ENCODE measurements around the gene CXCR6. TPM values are rescaled to one million over a fixed set of nuclear protein-coding genes. Genes with fewer than 3 reads are reported as not detected.

Gene CXCR6
- total RNA-seq, 2 experiments from 2014 or later: 0.49 to 0.58 TPM

DNA sequence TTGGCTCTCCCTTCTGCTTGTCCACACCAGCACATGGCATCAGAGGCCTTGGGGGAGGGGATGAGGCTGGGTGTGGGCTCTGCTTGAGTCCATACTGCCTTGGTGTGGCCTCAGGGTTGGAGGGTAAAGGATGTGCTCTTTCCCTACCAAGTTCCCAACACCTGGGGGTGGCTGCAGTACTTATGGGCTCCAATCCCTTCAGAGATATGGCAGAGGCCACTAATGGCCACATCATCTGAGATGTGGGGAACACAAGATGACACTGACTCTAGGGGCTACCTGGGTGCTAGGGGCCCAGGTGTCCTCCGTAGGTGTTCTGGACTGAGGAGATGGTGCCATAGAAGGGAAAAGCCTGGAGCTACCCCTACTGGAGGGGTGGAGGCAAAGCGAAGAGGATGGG, 6.9 kb downstream of the CXCR6 start:
- DNase-seq: no peak
- Mint-ChIP-seq H3K27me3 (no peaks in the 10 kb centered on the region), H3K9me3 (no peaks in the 10 kb centered on the region), H3K4me3 (no peak overlapping the region), H3K27ac (peak overlapping the region; percentile 72), H3K4me1 (peaks cover 57% of the 10 kb centered on the region), H3K36me3 (peaks cover 86% of the 10 kb centered on the region)

GRCh38 chr3:45950686-45951600, 7.7 kb downstream of the CXCR6 start:
- Mint-ChIP-seq H3K4me1 (peaks cover 63% of the 10 kb centered on the region), H3K27ac (peak overlapping the region; percentile 72), H3K27me3 (no peaks in the 10 kb centered on the region), H3K36me3 (peaks cover 88% of the 10 kb centered on the region), H3K4me3 (no peak overlapping the region), H3K9me3 (no peaks in the 10 kb centered on the region)
- peak; percentile 70 for DNase-seq

- H3K36me3 Mint-ChIP-seq: peaks cover 83% of the 10 kb centered on the region
- no peak overlapping the region for H3K4me3 Mint-ChIP-seq
- no peaks in the 10 kb centered on the region for H3K27me3 Mint-ChIP-seq
- peaks cover 59% of the 10 kb centered on the region for H3K4me1 Mint-ChIP-seq
- H3K9me3 Mint-ChIP-seq: no peaks in the 10 kb centered on the region
- H3K27ac Mint-ChIP-seq: no peak overlapping the region
- no peak for DNase-seq
Measured at GRCh38 chr3:45951946-45952345, 8.7 kb downstream of the CXCR6 start.

DNA sequence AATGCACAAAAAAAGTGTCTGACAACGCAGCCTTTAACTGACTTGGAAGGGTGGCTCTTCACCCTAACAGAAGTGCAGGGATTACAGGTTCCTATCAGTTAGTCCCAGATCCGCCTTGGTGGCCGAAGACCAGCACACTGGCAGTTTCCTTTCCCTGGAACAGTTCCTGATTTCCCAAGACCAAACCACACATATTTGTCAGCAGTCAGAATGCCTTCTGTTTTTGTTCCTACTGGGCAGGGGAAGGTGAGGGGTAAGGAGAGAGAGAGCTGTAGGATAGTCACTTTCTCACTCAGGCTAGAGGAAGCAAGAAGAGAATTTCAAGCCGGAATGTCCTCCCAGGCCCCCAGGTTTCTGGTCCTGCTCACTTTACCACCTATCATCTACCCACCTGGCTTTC, 9.2 kb downstream of the CXCR6 start:
- H3K4me3 Mint-ChIP-seq: no peak overlapping the region
- no peaks in the 10 kb centered on the region for H3K27me3 Mint-ChIP-seq
- H3K36me3 Mint-ChIP-seq: peaks cover 80% of the 10 kb centered on the region
- no peak for DNase-seq
- H3K9me3 Mint-ChIP-seq: no peaks in the 10 kb centered on the region
- peaks cover 58% of the 10 kb centered on the region for H3K4me1 Mint-ChIP-seq
- H3K27ac Mint-ChIP-seq: no peak overlapping the region

- Mint-ChIP-seq H3K4me1 (peaks cover 53% of the 10 kb centered on the region), H3K4me3 (no peak overlapping the region), H3K36me3 (peaks cover 80% of the 10 kb centered on the region), H3K27ac (no peak overlapping the region), H3K27me3 (no peaks in the 10 kb centered on the region), H3K9me3 (no peaks in the 10 kb centered on the region)
- DNase-seq: no peak
Measured at GRCh38 chr3:45953536-45953935, 10.3 kb downstream of the CXCR6 start.

DNA sequence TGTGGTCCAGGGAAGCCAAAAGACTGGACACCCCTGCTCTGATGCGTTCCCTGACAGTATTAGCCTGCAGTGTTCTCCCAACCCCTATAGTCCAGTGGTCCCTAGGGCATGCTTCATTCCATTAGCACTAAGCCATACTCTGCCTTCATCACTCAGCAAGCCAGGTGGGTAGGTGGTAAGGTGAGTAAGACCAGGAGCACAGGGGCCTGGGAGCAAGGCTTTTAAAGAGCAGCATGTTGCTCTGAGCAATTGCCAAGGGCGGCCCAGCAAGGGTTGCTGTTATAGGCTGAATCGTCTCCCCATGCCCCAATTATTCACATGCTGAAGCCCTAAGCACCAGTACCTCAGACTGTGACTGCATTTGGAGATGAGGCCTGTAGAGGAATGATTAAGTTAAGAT, 11.0 kb downstream of the CXCR6 start:
- no peak for DNase-seq
- Mint-ChIP-seq H3K27me3 (no peaks in the 10 kb centered on the region), H3K4me3 (no peak overlapping the region), H3K36me3 (peaks cover 80% of the 10 kb centered on the region), H3K27ac (no peak overlapping the region), H3K9me3 (no peaks in the 10 kb centered on the region), H3K4me1 (peaks cover 50% of the 10 kb centered on the region)

GRCh38 chr3:45955017-45955647, 11.9 kb downstream of the CXCR6 start:
- DNase-seq: no peak
- Mint-ChIP-seq H3K4me3 (no peak overlapping the region), H3K9me3 (no peaks in the 10 kb centered on the region), H3K36me3 (peaks cover 78% of the 10 kb centered on the region), H3K4me1 (peaks cover 43% of the 10 kb centered on the region), H3K27me3 (no peaks in the 10 kb centered on the region), H3K27ac (no peak overlapping the region)

GRCh38 chr3:45955706-45956105, 12.4 kb downstream of the CXCR6 start:
- H3K27me3 Mint-ChIP-seq: no peaks in the 10 kb centered on the region
- no peak overlapping the region for H3K4me3 Mint-ChIP-seq
- H3K9me3 Mint-ChIP-seq: no peaks in the 10 kb centered on the region
- no peak for DNase-seq
- no peak overlapping the region for H3K27ac Mint-ChIP-seq
- H3K36me3 Mint-ChIP-seq: peaks cover 81% of the 10 kb centered on the region
- peaks cover 38% of the 10 kb centered on the region for H3K4me1 Mint-ChIP-seq

DNA sequence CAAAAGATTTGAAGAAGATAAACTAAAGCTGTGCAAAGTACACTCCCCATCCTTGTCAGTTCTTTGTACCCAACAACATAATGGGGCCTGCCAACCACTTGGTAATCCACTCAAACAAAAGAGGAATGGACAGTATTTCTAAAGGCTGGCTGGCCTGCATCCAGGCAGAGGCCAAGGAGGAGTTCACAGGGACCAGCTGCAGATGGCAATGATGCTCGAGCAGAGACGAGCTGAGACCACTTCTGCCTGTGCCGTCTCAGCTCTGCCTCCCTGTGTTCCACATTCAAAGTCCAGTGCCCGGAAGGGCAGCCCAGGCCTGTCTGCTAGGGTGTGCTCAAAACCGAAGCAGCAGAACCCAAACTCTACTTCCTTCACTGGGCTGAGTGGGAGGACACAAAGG, 14.3 kb downstream of the CXCR6 start:
- Mint-ChIP-seq H3K4me1 (peaks cover 35% of the 10 kb centered on the region), H3K36me3 (peaks cover 74% of the 10 kb centered on the region), H3K9me3 (no peaks in the 10 kb centered on the region), H3K27me3 (no peaks in the 10 kb centered on the region), H3K4me3 (no peak overlapping the region), H3K27ac (no peak overlapping the region)
- DNase-seq: no peak

DNA sequence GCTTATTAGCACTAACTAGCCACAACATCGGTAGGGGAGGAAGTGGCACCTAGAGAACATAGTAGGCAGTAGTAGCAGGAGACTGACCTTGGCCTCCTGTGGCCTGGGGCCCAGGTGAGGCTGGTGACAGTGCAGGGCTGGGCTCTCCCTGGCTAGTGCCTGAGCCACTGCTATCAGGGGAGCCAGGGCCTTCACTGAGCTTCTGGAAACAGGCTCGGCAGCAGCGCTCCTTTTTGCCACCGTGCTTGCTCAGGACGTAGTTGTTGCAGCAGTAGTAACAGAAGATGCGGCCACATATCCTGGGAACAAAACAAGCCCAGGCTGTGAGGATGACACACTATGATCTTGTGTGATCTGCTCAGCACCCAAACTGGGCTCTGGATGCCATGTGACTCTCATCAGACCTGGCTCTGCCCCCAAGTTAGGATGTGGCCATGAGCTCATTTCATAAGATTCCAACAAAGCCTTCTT, 15.1 kb downstream of the CXCR6 start:
- no peak for DNase-seq
- Mint-ChIP-seq H3K4me1 (peaks cover 39% of the 10 kb centered on the region), H3K27ac (no peak overlapping the region)

DNA sequence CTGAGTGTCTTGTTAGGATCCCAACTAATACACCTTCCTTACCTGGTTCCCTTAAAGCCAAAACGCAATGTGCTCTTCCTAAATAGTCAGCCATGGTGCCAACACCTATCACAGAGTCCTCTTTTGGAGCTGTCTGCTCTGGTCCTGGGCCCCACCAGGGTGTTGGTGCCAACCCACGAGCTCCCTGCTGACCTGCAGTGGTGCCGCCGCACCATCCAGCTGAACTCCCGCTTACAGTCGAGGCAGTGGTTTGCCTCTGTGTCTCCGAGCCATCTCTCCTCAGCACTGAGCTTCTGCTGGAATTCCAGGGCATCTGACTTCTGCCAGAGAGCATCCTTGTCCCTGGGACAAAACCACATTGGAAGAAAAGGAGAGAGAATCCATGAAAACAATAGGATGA, 15.9 kb downstream of the CXCR6 start:
- Mint-ChIP-seq H3K4me3 (no peak overlapping the region), H3K36me3 (peaks cover 67% of the 10 kb centered on the region), H3K27me3 (no peaks in the 10 kb centered on the region), H3K27ac (no peak overlapping the region), H3K9me3 (no peaks in the 10 kb centered on the region), H3K4me1 (peaks cover 45% of the 10 kb centered on the region)
- DNase-seq: no peak

More for the DNA sequence above, 15.1 kb downstream of the CXCR6 start:
- H3K4me3 Mint-ChIP-seq: no peak overlapping the region
- no peaks in the 10 kb centered on the region for H3K9me3 Mint-ChIP-seq
- peaks cover 70% of the 10 kb centered on the region for H3K36me3 Mint-ChIP-seq
- no peaks in the 10 kb centered on the region for H3K27me3 Mint-ChIP-seq

- DNase-seq: no peak
- Mint-ChIP-seq H3K4me3 (no peak overlapping the region), H3K4me1 (peaks cover 54% of the 10 kb centered on the region), H3K36me3 (peaks cover 62% of the 10 kb centered on the region), H3K27ac (no peak overlapping the region), H3K9me3 (no peaks in the 10 kb centered on the region), H3K27me3 (no peaks in the 10 kb centered on the region)
Measured at GRCh38 chr3:45960289-45960688, 17.0 kb downstream of the CXCR6 start.

DNA sequence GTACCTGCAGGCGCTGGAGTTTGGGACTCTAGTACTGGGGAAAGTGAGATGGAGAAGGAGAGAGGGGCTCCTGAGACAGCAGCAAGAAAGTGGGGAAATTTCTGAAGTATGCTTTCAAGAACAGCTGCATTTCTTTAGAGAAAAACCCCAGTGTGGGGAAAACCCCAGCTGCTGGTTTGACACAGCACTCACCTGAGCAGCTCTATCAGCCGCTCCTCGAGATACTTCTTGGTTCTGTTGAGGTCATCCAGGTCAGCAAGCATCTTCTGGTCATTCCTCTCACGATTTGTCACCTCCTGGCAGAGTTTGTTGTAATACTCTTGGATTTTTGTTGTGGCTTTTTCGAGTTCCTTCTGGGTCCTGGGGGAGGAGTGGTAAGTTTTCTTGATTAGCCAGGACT, 18.8 kb downstream of the CXCR6 start:
- no peaks in the 10 kb centered on the region for H3K27me3 Mint-ChIP-seq
- no peaks in the 10 kb centered on the region for H3K9me3 Mint-ChIP-seq
- peaks cover 60% of the 10 kb centered on the region for H3K36me3 Mint-ChIP-seq
- no peak overlapping the region for H3K27ac Mint-ChIP-seq
- peak overlapping the region; percentile 34 for H3K4me3 Mint-ChIP-seq
- peak; percentile 31 for DNase-seq
- peaks cover 62% of the 10 kb centered on the region for H3K4me1 Mint-ChIP-seq

DNA sequence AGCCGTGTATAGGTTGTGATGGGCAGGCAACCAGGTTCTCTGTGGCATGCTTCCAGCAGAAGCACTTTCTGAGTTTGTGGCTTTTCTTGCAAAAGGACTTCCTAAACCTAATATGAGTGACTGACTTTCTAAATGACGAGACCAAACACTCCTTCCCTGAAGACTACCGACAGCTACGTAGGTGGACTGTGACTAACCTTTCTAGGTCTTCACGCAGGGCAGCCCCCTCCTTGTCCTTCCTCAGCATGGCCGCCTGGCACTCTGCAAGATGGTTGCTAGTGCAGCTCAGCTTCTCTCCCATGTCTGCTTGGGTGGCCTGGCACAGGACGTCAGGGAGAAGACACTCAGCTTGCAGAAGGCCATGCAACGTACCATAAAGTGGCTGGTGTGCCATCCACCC, 20.9 kb downstream of the CXCR6 start:
- Mint-ChIP-seq H3K4me1 (peaks cover 58% of the 10 kb centered on the region), H3K9me3 (no peaks in the 10 kb centered on the region), H3K27ac (peak overlapping the region; percentile 44), H3K36me3 (peaks cover 57% of the 10 kb centered on the region), H3K4me3 (no peak overlapping the region), H3K27me3 (peaks cover 3% of the 10 kb centered on the region)
- peak; percentile 61 for DNase-seq

GRCh38 chr3:45965253-45965652, 22.0 kb downstream of the CXCR6 start:
- Mint-ChIP-seq H3K36me3 (peaks cover 57% of the 10 kb centered on the region), H3K4me3 (no peak overlapping the region), H3K4me1 (peaks cover 61% of the 10 kb centered on the region), H3K27me3 (peaks cover 3% of the 10 kb centered on the region), H3K9me3 (no peaks in the 10 kb centered on the region), H3K27ac (peak overlapping the region; percentile 30)
- no peak for DNase-seq
